HG03460 (cell line): Measurements from ENCODE around the gene ALOXE3.

Experiments used
- ATAC-seq: cut with Tn5 transposase; IDR thresholded peaks from one replicate; pipeline ENCODE4 v1.9.1; 2021; ENCODE audit not compliant: unreplicated experiment

ALOXE3 gene

GRCh38 chr17:8154608-8155155 lies 36.4 kb upstream of the ALOXE3 start:
- ATAC-seq = no peak

GRCh38 chr17:8153957-8154607 lies 35.8 kb upstream of the ALOXE3 start:
- no peak for ATAC-seq

- ATAC-seq = no peak
Measured at GRCh38 chr17:8153525-8153956, 35.2 kb upstream of the ALOXE3 start.

GRCh38 chr17:8153031-8153451 lies 34.7 kb upstream of the ALOXE3 start:
- no peak for ATAC-seq

GRCh38 chr17:8152112-8152775 lies 33.9 kb upstream of the ALOXE3 start, which contains the start of gene PER1:
TSS of gene PER1 (minus strand) at chr17:8152404. CDS start at chr17:8150706, 1,698 bp downstream.
- no peak for ATAC-seq

- no peak for ATAC-seq
Measured at GRCh38 chr17:8151641-8152111, 33.4 kb upstream of the ALOXE3 start.

GRCh38 chr17:8151120-8151640 lies 32.9 kb upstream of the ALOXE3 start:
- ATAC-seq = peak; percentile 49

GRCh38 chr17:8150194-8151119 lies 32.1 kb upstream of the ALOXE3 start:
- no peak for ATAC-seq

- no peak for ATAC-seq
Measured at GRCh38 chr17:8149419-8150193, 31.3 kb upstream of the ALOXE3 start.

GRCh38 chr17:8148560-8148959 lies 30.2 kb upstream of the ALOXE3 start:
- ATAC-seq = no peak

GRCh38 chr17:8147805-8148404 lies 29.6 kb upstream of the ALOXE3 start:
- no peak for ATAC-seq

- ATAC-seq = no peak
Measured at GRCh38 chr17:8147141-8147804, 29.0 kb upstream of the ALOXE3 start.

- ATAC-seq = no peak
Measured at GRCh38 chr17:8146381-8147140, 28.2 kb upstream of the ALOXE3 start.

- no peak for ATAC-seq
Measured at GRCh38 chr17:8145811-8146210, 27.5 kb upstream of the ALOXE3 start.

GRCh38 chr17:8144401-8145231 lies 26.3 kb upstream of the ALOXE3 start:
- ATAC-seq = no peak

GRCh38 chr17:8143581-8144400 lies 25.5 kb upstream of the ALOXE3 start:
- ATAC-seq = no peak
